Lung (tissue), 12 donors: ENCODE data around the gene TIAM2. TPM values are rescaled to one million over a fixed set of nuclear protein-coding genes. Genes with fewer than 3 reads are reported as not detected.

Experiments
- ATAC-seq: fragments of 200-7000 bp; cut with Tn5 transposase; one replicate; pipeline ENCODE4 v1.9.1; 2020; ENCODE audit warnings: moderate number of reproducible peaks; ENCODE audit not compliant: insufficient read depth, low FRiP score
- DNase-seq, 3 donors: peaks; one replicate each; pipeline ENCODE4 v3.0.0-alpha.2; 2013 to 2017
- H3K27ac ChIP-seq, 2 donors: one replicate each; pipeline ENCODE4 v1.5.1; 2013; ENCODE audit warnings: mild to moderate bottlenecking in 2 of 2, moderate library complexity in 2 of 2, control low read depth in 1 of 2, inconsistent platforms in 1 of 2, low read depth in 1 of 2, low read length in 1 of 2
- H3K27me3 ChIP-seq, 3 donors: one replicate each; pipeline ENCODE4 v1.5.1; 2013; ENCODE audit warnings: low read length in 2 of 3; ENCODE audit not compliant: control insufficient read depth in 3 of 3, insufficient read depth in 3 of 3
- H3K36me3 ChIP-seq, 4 donors: one replicate each; pipeline ENCODE4 v1.5.1; 2013; ENCODE audit warnings: low read length in 4 of 4, mild to moderate bottlenecking in 1 of 4, moderate library complexity in 1 of 4; ENCODE audit not compliant: control insufficient read depth in 4 of 4, insufficient read depth in 4 of 4
- H3K4me1 ChIP-seq, 5 donors: one replicate each; pipeline ENCODE4 v1.5.1; 2013; ENCODE audit warnings: low read length in 5 of 5, mild to moderate bottlenecking in 2 of 5, moderate library complexity in 1 of 5; ENCODE audit not compliant: control insufficient read depth in 5 of 5, insufficient read depth in 5 of 5
- H3K4me3 ChIP-seq: one replicate; pipeline ENCODE4 v1.5.1; 2013; ENCODE audit warnings: mild to moderate bottlenecking, control low read depth, moderate library complexity
- H3K9ac ChIP-seq, 2 donors: one replicate each; pipeline ENCODE4 v1.5.1; 2013; ENCODE audit warnings: low read length in 2 of 2, control low read depth in 1 of 2; ENCODE audit not compliant: insufficient read depth in 1 of 2
- H3K9me3 ChIP-seq, 4 donors: one replicate each; pipeline ENCODE4 v1.5.1; 2013; ENCODE audit warnings: low read length in 3 of 4, mild to moderate bottlenecking in 1 of 4, moderate library complexity in 1 of 4; ENCODE audit not compliant: control insufficient read depth in 4 of 4, insufficient read depth in 3 of 4
- CTCF ChIP-seq: IDR thresholded peaks from 2 replicates; pipeline ENCODE4 v1.5.1; 2012; ENCODE audit warnings: mild to moderate bottlenecking; ENCODE audit errors: control extremely low read depth, extremely low read depth
- WGBS, 2 donors: extraction: QIAGEN DNeasy Blood & Tissue Kit; methylation state at CpG; one replicate each; pipeline ENCODE4 v1.1.7; 2013; 5-methylcytosine and 5-hydroxymethylcytosine counted together
- polyA plus RNA-seq, 2 donors: library from polyadenylated mRNA; stranded (reverse); fragments of 200-250 nt; gene quantifications; one replicate each; pipeline ENCODE4 v1.2.1, GENCODE V29; 2013
- total RNA-seq, 2 donors: library from RNA; depleted of rRNA in 1 of 2; stranded (reverse); fragments of >200 nt in 1 of 2; gene quantifications; one replicate each; pipeline ENCODE4 v1.2.1, GENCODE V29; 2014 to 2021
- donor health status: control.
- donor health status: control.
- donor health status: Bipolar disorder and iron deficiency.
- donor health status: healthy.
- donor health status: DM: yes; HTN: yes; CAD: no.

TIAM2 gene
- total and polyA plus RNA-seq, 4 donors, result 1.8 to 17.5 (median 4.1) TPM

GRCh38 chr6:155038104-155038503, 43.0 kb downstream of the TIAM2 start:
- DNase-seq (no peak), ATAC-seq (no peak)
- Histone ChIP-seq H3K9ac (no peak overlapping the region), H3K27ac (no peak overlapping the region), H3K9me3 (no peaks in the 10 kb centered on the region), H3K4me1 (peaks cover 0 to 21% (median 0%) of the 10 kb centered on the region in 5 donors), H3K27me3 (no peaks in the 10 kb centered on the region), H3K36me3 (no peaks in the 10 kb centered on the region), H3K4me3 (no peak overlapping the region)
- 95 to 96% methylated on average over 4 of the region's 4 CpGs for WGBS, 2 donors
- no peak for TF ChIP-seq CTCF

GRCh38 chr6:155038527-155038926, 43.4 kb downstream of the TIAM2 start:
- no peak for TF ChIP-seq CTCF
- 92 to 96% methylated on average over 2 of the region's 2 CpGs for WGBS, 2 donors
- peaks cover 0 to 21% (median 0%) of the 10 kb centered on the region in 5 donors for H3K4me1 ChIP-seq
- ATAC-seq, result no peak
- no peak overlapping the region for H3K4me3 ChIP-seq
- DNase-seq, result no peak
- no peaks in the 10 kb centered on the region for H3K9me3 ChIP-seq
- H3K9ac ChIP-seq, result no peak overlapping the region
- no peaks in the 10 kb centered on the region for H3K27me3 ChIP-seq
- H3K36me3 ChIP-seq, result no peaks in the 10 kb centered on the region
- no peak overlapping the region for H3K27ac ChIP-seq

GRCh38 chr6:155039618-155040017, 44.5 kb downstream of the TIAM2 start:
- Histone ChIP-seq H3K9me3 (no peaks in the 10 kb centered on the region), H3K4me1 (peaks cover 0 to 21% (median 0%) of the 10 kb centered on the region in 5 donors), H3K27ac (no peak overlapping the region), H3K4me3 (no peak overlapping the region), H3K27me3 (no peaks in the 10 kb centered on the region), H3K9ac (no peak overlapping the region), H3K36me3 (no peaks in the 10 kb centered on the region)
- DNase-seq, result peak in 1 of 3 donors; percentile 32
- ATAC-seq, result no peak
- 86 to 90% methylated on average over 3 of the region's 3 CpGs for WGBS, 2 donors
- no peak for TF ChIP-seq CTCF

- Histone ChIP-seq H3K36me3 (no peaks in the 10 kb centered on the region), H3K27me3 (no peaks in the 10 kb centered on the region), H3K27ac (no peak overlapping the region), H3K9me3 (no peaks in the 10 kb centered on the region), H3K9ac (no peak overlapping the region), H3K4me1 (peaks cover 0 to 21% (median 0%) of the 10 kb centered on the region in 5 donors), H3K4me3 (no peak overlapping the region)
- no peak for DNase-seq
- 94 to 100% methylated on average over 2 of the region's 2 CpGs for WGBS, 2 donors
- TF ChIP-seq CTCF, result no peak
- no peak for ATAC-seq
Measured at GRCh38 chr6:155040154-155040553, 45.0 kb downstream of the TIAM2 start.
